Heart left ventricle (tissue), 16 donors: ENCODE results near the gene CTNNA3. TPM values are rescaled to one million over a fixed set of nuclear protein-coding genes. Genes with fewer than 3 reads are reported as not detected.
A peak's percentile ranks its signal among the peaks of the same experiment; 100 is the strongest.

ENCODE experiments used
- ATAC-seq, 4 donors: fragments of 200-7000 bp; cut with Tn5 transposase; one replicate each; pipeline ENCODE4 v1.9.1; 2020 to 2022; ENCODE audit warnings: moderate library complexity in 4 of 4, mild to moderate bottlenecking in 3 of 4, moderate number of reproducible peaks in 1 of 4
- DNase-seq, 5 donors: peaks; one replicate each; pipeline ENCODE4 v3.0.0-alpha.2; 2020
- H3K27ac ChIP-seq, 12 donors: fragments of 200-600 bp; sonication (generic) in 4 of 12; one replicate each; pipeline versions ENCODE4 v1.5.0 to v1.8.0; 2016 to 2022; ENCODE audit warnings: mild to moderate bottlenecking in 2 of 12
- H3K27me3 ChIP-seq, 9 donors: fragments of 200-600 bp; sonication (generic) in 2 of 9; one replicate each; pipeline versions ENCODE4 v1.5.1 to v1.8.0; 2016 to 2022; ENCODE audit warnings: mild to moderate bottlenecking in 3 of 9
- H3K36me3 ChIP-seq, 9 donors: fragments of 200-600 bp; sonication (generic) in 2 of 9; one replicate each; pipeline versions ENCODE4 v1.5.0 to v1.8.0; 2018 to 2022; ENCODE audit warnings: mild to moderate bottlenecking in 2 of 9
- H3K4me1 ChIP-seq, 12 donors: fragments of 200-600 bp; sonication (generic) in 4 of 12; one replicate each; pipeline versions ENCODE4 v1.5.0 to v1.8.0; 2016 to 2022; ENCODE audit warnings: mild to moderate bottlenecking in 3 of 12
- H3K4me3 ChIP-seq, 12 donors: fragments of 200-600 bp; sonication (generic) in 4 of 12; one replicate each; pipeline versions ENCODE4 v1.5.0 to v1.8.0; 2017 to 2022; ENCODE audit warnings: mild to moderate bottlenecking in 9 of 12, moderate library complexity in 4 of 12
- H3K9me3 ChIP-seq, 12 donors: fragments of 200-600 bp; sonication (generic) in 4 of 12; one replicate each; pipeline versions ENCODE4 v1.5.0 to v1.8.0; 2016 to 2022; ENCODE audit warnings: mild to moderate bottlenecking in 1 of 12
- CTCF ChIP-seq, 12 donors: fragments of 200-600 bp; sonication (generic) in 4 of 12; IDR thresholded peaks; one replicate each; pipeline versions ENCODE4 v1.5.0 to v1.8.0; 2018 to 2022; ENCODE audit warnings: antibody characterized with exemption in 12 of 12, mild to moderate bottlenecking in 5 of 12
- POLR2A ChIP-seq, 2 donors: fragments of 450-650 bp; IDR thresholded peaks; one replicate each; pipeline ENCODE4 v1.6.1; 2017; ENCODE audit warnings: antibody characterized with exemption in 2 of 2, mild to moderate bottlenecking in 2 of 2, moderate library complexity in 2 of 2
- WGBS, 4 donors: extraction: QIAGEN DNeasy Blood & Tissue Kit in 2 of 4; methylation state at CpG; one replicate each; pipeline versions ENCODE4 v1.1.5 to v1.1.7; 2013 to 2018; 5-methylcytosine and 5-hydroxymethylcytosine counted together
- intact Hi-C, 10 donors: fragments of 100-400 bp; cut with DNase I; formaldehyde crosslinking; loops; one replicate each; pipeline versions ENCODE4 v1.11.1 to v1.14.2; 2022
- polyA plus RNA-seq, 2 donors: library from polyadenylated mRNA; stranded (reverse); fragments of 200-250 nt; gene quantifications; one replicate each; pipeline ENCODE4 v1.2.3, GENCODE V29; 2013
- total RNA-seq, 9 donors: library from RNA; depleted of rRNA in 2 of 9; stranded (reverse); fragments of >200 nt in 2 of 9; fragmentation: NEBNext Ultra II Directional in 3 of 9; extraction: Animal tissue kit (Norgen Biotek cat#: 25700) in 3 of 9; gene quantifications; one replicate each; pipeline versions ENCODE4 v1.1.0 to v1.2.4, GENCODE V29; 2016 to 2023
- donor health status: ischemic (EF 13 %, LVEDD 7.1; RV severe dilation, severe dysfunction).
- donor health status: healthy with polysubstance abuse.
- donor health status: DM: no; HTN: yes; CAD: no.
- donor health status: DM: no; HTN: no; CAD: no.
- donor health status: ischemic (EF 25% LVEDD 6.9; RV normal size, moderate dysfunction).
- donor health status: ischemic (EF 25% LVEDD 5.7; RV mildly dilated, moderate dysfunction).
- donor health status: healthy.
- donor health status: DM: yes; HTN: yes; CAD: no.
- donor health status: ischemic (EF 35%, LVEDD 5.7; RV mildly dilated, moderate dysfunction).
- donor health status: nonischemic (EF 11% LVEDD 7.7; RV severe dilation, severe dysfunction).
- donor health status: DM: yes; HTN: yes; CAD: no.
- donor health status: PGD.
- donor health status: ischemic (EF 29% LVEDD 5.4; RV normal size, mild dysfunction).
- donor health status: nonischemic (EF 23%, LVEDD 6.1; RV moderate dilation, normal function).

CTNNA3 gene
- total and polyA plus RNA-seq, 11 donors = 4.8 to 200 (median 99.0) TPM

- no peak overlapping the region for H3K27ac ChIP-seq
- H3K36me3 ChIP-seq = no peaks in the 10 kb centered on the region
- ATAC-seq (no peak), DNase-seq (no peak)
- peaks cover 0 to 2% (median 0%) of the 10 kb centered on the region in 12 donors for H3K4me1 ChIP-seq
- no peak overlapping the region for H3K4me3 ChIP-seq
- intact Hi-C loops = no loop called here
- no peaks in the 10 kb centered on the region for H3K27me3 ChIP-seq
- TF ChIP-seq CTCF (IDR thresholded peaks at IDR 0.05) = no peak
- TF ChIP-seq POLR2A (IDR thresholded peaks at IDR 0.05) = no peak
- H3K9me3 ChIP-seq = no peaks in the 10 kb centered on the region
These were observed 809.1 kb downstream of the CTNNA3 start for GRCh38 chr10:66886848-66887247.

- 72 to 86% (median 81%) methylated on average over 2 of the region's 2 CpGs for whole genome bisulfite sequencing, 4 donors
- TF ChIP-seq CTCF (IDR thresholded peaks at IDR 0.05) (no peak), POLR2A (IDR thresholded peaks at IDR 0.05) (no peak)
- no peaks in the 10 kb centered on the region for H3K9me3 ChIP-seq
- H3K36me3 ChIP-seq = no peaks in the 10 kb centered on the region
- H3K27me3 ChIP-seq = no peaks in the 10 kb centered on the region
- intact Hi-C loops = no loop called here
- peak overlapping the region in 2 of 12 donors; percentile 37 to 50 for H3K27ac ChIP-seq
- no peak overlapping the region for H3K4me3 ChIP-seq
- no peak for ATAC-seq
- H3K4me1 ChIP-seq = peaks cover 0 to 25% (median 7%) of the 10 kb centered on the region in 12 donors
- no peak for DNase-seq
These were observed 813.7 kb downstream of the CTNNA3 start for GRCh38 chr10:66882271-66882670.

GRCh38 chr10:66881814-66882213, 814.2 kb downstream of the CTNNA3 start:
- Histone ChIP-seq H3K27me3 (no peaks in the 10 kb centered on the region), H3K4me3 (no peak overlapping the region), H3K4me1 (peaks cover 0 to 25% (median 8%) of the 10 kb centered on the region in 12 donors), H3K27ac (peak overlapping the region in 5 of 12 donors; percentile 26 to 50 (median 37)), H3K36me3 (no peaks in the 10 kb centered on the region), H3K9me3 (no peaks in the 10 kb centered on the region)
- DNase-seq (no peak), ATAC-seq (peak in 3 of 4 donors; percentile 34 to 47 (median 42))
- intact Hi-C loops = no loop called here
- WGBS, 4 donors = 50 to 52% (median 51%) methylated on average over 3 of the region's 3 CpGs
- TF ChIP-seq CTCF (IDR thresholded peaks at IDR 0.05) (no peak), POLR2A (IDR thresholded peaks at IDR 0.05) (no peak)

- H3K4me1 ChIP-seq = peaks cover 0 to 28% (median 9%) of the 10 kb centered on the region in 12 donors
- no peaks in the 10 kb centered on the region for H3K36me3 ChIP-seq
- ATAC-seq (peak; percentile 39 to 83 (median 64)), DNase-seq (no peak)
- no peaks in the 10 kb centered on the region for H3K9me3 ChIP-seq
- no peak overlapping the region for H3K4me3 ChIP-seq
- TF ChIP-seq POLR2A (IDR thresholded peaks at IDR 0.05) (no peak), CTCF (IDR thresholded peaks at IDR 0.05) (no peak)
- WGBS, 4 donors = 51 to 66% (median 61%) methylated on average over 2 of the region's 2 CpGs
- H3K27me3 ChIP-seq = no peaks in the 10 kb centered on the region
- intact Hi-C loops = no loop called here
- peak overlapping the region in 6 of 12 donors; percentile 26 to 50 (median 39) for H3K27ac ChIP-seq
These were observed 815.2 kb downstream of the CTNNA3 start for GRCh38 chr10:66880826-66881225.
